Measurements from ENCODE around the gene KIAA1217. TPM values are rescaled to one million over a fixed set of nuclear protein-coding genes. Genes with fewer than 3 reads are reported as not detected.

The KIAA1217 gene
- total and polyA plus RNA-seq, 9 of the 15 experiments (the other 6 are each of a cell fraction or from before 2014, with no cell fraction given) = 0.04 TPM; not detected in 8

DNA sequence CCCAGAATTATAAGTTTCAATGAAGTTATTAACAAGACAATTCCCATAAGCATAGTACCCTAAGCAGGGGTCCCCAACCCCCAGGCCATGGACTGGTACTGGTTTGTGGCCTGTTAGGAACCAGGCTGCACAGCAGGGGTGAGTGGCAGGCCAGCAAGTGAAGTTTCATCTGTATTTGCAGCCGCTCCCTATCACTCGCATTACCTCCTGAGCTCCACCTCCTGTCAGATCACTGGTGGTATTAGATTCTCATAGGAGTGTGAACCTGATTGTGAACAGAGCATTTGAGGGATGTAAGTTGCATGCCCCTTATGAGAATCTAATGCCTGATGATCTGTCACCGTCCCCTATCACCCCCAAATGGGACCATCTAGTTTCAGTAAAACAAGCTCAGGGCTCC is 36.0 kb upstream of the KIAA1217 start (continued):
- TF ChIP-seq, protein P1, sequence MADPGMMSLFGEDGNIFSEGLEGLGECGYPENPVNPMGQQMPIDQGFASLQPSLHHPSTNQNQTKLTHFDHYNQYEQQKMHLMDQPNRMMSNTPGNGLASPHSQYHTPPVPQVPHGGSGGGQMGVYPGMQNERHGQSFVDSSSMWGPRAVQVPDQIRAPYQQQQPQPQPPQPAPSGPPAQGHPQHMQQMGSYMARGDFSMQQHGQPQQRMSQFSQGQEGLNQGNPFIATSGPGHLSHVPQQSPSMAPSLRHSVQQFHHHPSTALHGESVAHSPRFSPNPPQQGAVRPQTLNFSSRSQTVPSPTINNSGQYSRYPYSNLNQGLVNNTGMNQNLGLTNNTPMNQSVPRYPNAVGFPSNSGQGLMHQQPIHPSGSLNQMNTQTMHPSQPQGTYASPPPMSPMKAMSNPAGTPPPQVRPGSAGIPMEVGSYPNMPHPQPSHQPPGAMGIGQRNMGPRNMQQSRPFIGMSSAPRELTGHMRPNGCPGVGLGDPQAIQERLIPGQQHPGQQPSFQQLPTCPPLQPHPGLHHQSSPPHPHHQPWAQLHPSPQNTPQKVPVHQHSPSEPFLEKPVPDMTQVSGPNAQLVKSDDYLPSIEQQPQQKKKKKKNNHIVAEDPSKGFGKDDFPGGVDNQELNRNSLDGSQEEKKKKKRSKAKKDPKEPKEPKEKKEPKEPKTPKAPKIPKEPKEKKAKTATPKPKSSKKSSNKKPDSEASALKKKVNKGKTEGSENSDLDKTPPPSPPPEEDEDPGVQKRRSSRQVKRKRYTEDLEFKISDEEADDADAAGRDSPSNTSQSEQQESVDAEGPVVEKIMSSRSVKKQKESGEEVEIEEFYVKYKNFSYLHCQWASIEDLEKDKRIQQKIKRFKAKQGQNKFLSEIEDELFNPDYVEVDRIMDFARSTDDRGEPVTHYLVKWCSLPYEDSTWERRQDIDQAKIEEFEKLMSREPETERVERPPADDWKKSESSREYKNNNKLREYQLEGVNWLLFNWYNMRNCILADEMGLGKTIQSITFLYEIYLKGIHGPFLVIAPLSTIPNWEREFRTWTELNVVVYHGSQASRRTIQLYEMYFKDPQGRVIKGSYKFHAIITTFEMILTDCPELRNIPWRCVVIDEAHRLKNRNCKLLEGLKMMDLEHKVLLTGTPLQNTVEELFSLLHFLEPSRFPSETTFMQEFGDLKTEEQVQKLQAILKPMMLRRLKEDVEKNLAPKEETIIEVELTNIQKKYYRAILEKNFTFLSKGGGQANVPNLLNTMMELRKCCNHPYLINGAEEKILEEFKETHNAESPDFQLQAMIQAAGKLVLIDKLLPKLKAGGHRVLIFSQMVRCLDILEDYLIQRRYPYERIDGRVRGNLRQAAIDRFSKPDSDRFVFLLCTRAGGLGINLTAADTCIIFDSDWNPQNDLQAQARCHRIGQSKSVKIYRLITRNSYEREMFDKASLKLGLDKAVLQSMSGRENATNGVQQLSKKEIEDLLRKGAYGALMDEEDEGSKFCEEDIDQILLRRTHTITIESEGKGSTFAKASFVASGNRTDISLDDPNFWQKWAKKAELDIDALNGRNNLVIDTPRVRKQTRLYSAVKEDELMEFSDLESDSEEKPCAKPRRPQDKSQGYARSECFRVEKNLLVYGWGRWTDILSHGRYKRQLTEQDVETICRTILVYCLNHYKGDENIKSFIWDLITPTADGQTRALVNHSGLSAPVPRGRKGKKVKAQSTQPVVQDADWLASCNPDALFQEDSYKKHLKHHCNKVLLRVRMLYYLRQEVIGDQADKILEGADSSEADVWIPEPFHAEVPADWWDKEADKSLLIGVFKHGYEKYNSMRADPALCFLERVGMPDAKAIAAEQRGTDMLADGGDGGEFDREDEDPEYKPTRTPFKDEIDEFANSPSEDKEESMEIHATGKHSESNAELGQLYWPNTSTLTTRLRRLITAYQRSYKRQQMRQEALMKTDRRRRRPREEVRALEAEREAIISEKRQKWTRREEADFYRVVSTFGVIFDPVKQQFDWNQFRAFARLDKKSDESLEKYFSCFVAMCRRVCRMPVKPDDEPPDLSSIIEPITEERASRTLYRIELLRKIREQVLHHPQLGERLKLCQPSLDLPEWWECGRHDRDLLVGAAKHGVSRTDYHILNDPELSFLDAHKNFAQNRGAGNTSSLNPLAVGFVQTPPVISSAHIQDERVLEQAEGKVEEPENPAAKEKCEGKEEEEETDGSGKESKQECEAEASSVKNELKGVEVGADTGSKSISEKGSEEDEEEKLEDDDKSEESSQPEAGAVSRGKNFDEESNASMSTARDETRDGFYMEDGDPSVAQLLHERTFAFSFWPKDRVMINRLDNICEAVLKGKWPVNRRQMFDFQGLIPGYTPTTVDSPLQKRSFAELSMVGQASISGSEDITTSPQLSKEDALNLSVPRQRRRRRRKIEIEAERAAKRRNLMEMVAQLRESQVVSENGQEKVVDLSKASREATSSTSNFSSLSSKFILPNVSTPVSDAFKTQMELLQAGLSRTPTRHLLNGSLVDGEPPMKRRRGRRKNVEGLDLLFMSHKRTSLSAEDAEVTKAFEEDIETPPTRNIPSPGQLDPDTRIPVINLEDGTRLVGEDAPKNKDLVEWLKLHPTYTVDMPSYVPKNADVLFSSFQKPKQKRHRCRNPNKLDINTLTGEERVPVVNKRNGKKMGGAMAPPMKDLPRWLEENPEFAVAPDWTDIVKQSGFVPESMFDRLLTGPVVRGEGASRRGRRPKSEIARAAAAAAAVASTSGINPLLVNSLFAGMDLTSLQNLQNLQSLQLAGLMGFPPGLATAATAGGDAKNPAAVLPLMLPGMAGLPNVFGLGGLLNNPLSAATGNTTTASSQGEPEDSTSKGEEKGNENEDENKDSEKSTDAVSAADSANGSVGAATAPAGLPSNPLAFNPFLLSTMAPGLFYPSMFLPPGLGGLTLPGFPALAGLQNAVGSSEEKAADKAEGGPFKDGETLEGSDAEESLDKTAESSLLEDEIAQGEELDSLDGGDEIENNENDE (IDR thresholded peaks at IDR 0.05; ENCODE audit: low read depth, low read length) = no peak
- TF ChIP-seq HDAC2 (IDR thresholded peaks at IDR 0.05) (no peak), PHB2 (IDR thresholded peaks at IDR 0.05; ENCODE audit: low read depth) (no peak), ZNF431 (CRISPR knock-in tag; IDR thresholded peaks at IDR 0.05) (no peak), RB1 (IDR thresholded peaks at IDR 0.05; ENCODE audit: low read depth) (no peak), NEUROD1 (IDR thresholded peaks at IDR 0.05; ENCODE audit: borderline replicate concordance, low read depth, low read length, partially characterized antibody) (no peak), ZNF76 (CRISPR knock-in tag; IDR thresholded peaks at IDR 0.05; ENCODE audit: borderline replicate concordance) (no peak), ZNF197 (CRISPR knock-in tag; IDR thresholded peaks at IDR 0.05; ENCODE audit: low read depth) (no peak), ZNF134 (CRISPR knock-in tag; conservative IDR thresholded peaks at IDR 0.05) (no peak)
- TF ChIP-seq, protein P2, sequence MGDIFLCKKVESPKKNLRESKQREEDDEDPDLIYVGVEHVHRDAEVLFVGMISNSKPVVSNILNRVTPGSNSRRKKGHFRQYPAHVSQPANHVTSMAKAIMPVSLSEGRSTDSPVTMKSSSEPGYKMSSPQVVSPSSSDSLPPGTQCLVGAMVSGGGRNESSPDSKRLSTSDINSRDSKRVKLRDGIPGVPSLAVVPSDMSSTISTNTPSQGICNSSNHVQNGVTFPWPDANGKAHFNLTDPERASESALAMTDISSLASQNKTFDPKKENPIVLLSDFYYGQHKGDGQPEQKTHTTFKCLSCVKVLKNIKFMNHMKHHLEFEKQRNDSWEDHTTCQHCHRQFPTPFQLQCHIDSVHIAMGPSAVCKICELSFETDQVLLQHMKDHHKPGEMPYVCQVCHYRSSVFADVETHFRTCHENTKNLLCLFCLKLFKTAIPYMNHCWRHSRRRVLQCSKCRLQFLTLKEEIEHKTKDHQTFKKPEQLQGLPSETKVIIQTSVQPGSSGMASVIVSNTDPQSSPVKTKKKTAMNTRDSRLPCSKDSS (IDR thresholded peaks at IDR 0.05; ENCODE audit: low read depth, partially characterized antibody) = no peak
- TF ChIP-seq, protein P3, sequence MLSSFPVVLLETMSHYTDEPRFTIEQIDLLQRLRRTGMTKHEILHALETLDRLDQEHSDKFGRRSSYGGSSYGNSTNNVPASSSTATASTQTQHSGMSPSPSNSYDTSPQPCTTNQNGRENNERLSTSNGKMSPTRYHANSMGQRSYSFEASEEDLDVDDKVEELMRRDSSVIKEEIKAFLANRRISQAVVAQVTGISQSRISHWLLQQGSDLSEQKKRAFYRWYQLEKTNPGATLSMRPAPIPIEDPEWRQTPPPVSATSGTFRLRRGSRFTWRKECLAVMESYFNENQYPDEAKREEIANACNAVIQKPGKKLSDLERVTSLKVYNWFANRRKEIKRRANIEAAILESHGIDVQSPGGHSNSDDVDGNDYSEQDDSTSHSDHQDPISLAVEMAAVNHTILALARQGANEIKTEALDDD (IDR thresholded peaks at IDR 0.05) = no peak
- TF ChIP-seq, protein P4, sequence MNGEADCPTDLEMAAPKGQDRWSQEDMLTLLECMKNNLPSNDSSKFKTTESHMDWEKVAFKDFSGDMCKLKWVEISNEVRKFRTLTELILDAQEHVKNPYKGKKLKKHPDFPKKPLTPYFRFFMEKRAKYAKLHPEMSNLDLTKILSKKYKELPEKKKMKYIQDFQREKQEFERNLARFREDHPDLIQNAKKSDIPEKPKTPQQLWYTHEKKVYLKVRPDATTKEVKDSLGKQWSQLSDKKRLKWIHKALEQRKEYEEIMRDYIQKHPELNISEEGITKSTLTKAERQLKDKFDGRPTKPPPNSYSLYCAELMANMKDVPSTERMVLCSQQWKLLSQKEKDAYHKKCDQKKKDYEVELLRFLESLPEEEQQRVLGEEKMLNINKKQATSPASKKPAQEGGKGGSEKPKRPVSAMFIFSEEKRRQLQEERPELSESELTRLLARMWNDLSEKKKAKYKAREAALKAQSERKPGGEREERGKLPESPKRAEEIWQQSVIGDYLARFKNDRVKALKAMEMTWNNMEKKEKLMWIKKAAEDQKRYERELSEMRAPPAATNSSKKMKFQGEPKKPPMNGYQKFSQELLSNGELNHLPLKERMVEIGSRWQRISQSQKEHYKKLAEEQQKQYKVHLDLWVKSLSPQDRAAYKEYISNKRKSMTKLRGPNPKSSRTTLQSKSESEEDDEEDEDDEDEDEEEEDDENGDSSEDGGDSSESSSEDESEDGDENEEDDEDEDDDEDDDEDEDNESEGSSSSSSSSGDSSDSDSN (IDR thresholded peaks at IDR 0.05; ENCODE audit: borderline replicate concordance in 1 of 2, low read depth in 2 of 2, low read length in 2 of 2) = no peak
